ENCODE results near the gene CMIP. TPM values are rescaled to one million over a fixed set of nuclear protein-coding genes. Genes with fewer than 3 reads are reported as not detected.

Gene CMIP
- total RNA-seq, 1 donor from 2014 or later: 27.7 TPM

DNA sequence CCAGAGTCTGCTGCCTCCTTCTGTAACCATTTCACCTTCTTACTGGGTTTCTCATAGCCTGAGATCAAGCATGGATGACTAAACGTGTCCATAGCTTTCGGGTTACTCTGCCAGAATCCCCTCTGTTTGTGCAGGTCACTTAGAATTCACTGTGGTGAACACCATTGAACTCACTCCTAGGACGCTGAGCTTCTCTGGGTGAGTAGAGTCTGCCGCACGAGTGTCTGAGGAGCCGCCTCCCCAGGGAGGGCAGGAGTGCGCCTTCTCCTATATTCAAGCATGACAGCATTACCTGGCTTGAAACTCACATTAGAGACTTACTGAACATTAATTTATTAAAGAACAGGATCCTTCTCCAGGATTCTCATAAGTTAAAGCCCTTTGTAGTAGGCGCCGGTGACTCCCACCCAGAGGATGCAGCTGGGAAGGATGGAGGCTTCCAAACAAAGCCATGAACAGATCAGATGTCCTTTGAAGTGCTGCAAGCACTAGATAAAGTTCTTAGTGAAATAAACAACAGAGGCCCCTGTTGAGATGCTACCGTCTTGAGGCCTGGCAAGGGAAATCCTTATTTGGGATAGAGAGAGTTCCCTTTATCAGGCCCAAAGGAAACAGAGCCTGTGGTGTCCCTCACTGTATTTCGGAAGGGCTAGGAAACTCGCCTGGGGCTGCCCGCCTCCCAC is 189.9 kb downstream of the CMIP start:
- DNase-seq (ENCODE audit: low read depth): no peak
- Histone ChIP-seq H3K4me3 (ENCODE audit: low read depth, low read length) (no peak overlapping the region), H3K27me3 (ENCODE audit: control insufficient read depth, insufficient read depth, low read length) (no peaks in the 10 kb centered on the region), H3K36me3 (ENCODE audit: control insufficient read depth, insufficient read depth, low read length) (no peaks in the 10 kb centered on the region)
- no peak for TF ChIP-seq CTCF (IDR thresholded peaks at IDR 0.05; ENCODE audit: insufficient read depth, low read length, poor library complexity, severe bottlenecking)

GRCh38 chr16:81635063-81635937 is 190.7 kb downstream of the CMIP start:
- no peak overlapping the region for H3K4me3 ChIP-seq (ENCODE audit: low read depth, low read length)
- no peak for DNase-seq (ENCODE audit: low read depth)
- no peaks in the 10 kb centered on the region for H3K36me3 ChIP-seq (ENCODE audit: control insufficient read depth, insufficient read depth, low read length)
- TF ChIP-seq CTCF (IDR thresholded peaks at IDR 0.05; ENCODE audit: insufficient read depth, low read length, poor library complexity, severe bottlenecking): no peak
- no peaks in the 10 kb centered on the region for H3K27me3 ChIP-seq (ENCODE audit: control insufficient read depth, insufficient read depth, low read length)

GRCh38 chr16:81636298-81636993 is 191.8 kb downstream of the CMIP start:
- TF ChIP-seq CTCF (IDR thresholded peaks at IDR 0.05; ENCODE audit: insufficient read depth, low read length, poor library complexity, severe bottlenecking): no peak
- DNase-seq (ENCODE audit: low read depth): no peak
- Histone ChIP-seq H3K36me3 (ENCODE audit: control insufficient read depth, insufficient read depth, low read length) (no peaks in the 10 kb centered on the region), H3K4me3 (ENCODE audit: low read depth, low read length) (no peak overlapping the region), H3K27me3 (ENCODE audit: control insufficient read depth, insufficient read depth, low read length) (no peaks in the 10 kb centered on the region)

GRCh38 chr16:81637336-81638235 is 193.0 kb downstream of the CMIP start:
- Histone ChIP-seq H3K4me3 (ENCODE audit: low read depth, low read length) (no peak overlapping the region), H3K36me3 (ENCODE audit: control insufficient read depth, insufficient read depth, low read length) (no peaks in the 10 kb centered on the region)

More at GRCh38 chr16:81637336-81638235, 193.0 kb downstream of the CMIP start:
- H3K27me3 ChIP-seq (ENCODE audit: control insufficient read depth, insufficient read depth, low read length): no peaks in the 10 kb centered on the region
- no peak for DNase-seq (ENCODE audit: low read depth)
- no peak for TF ChIP-seq CTCF (IDR thresholded peaks at IDR 0.05; ENCODE audit: insufficient read depth, low read length, poor library complexity, severe bottlenecking)
